SK-N-SH treated with all-trans-retinoic acid at 6 μM for 48 hours (cell line): Measurements from ENCODE around the gene CEP350.

Experiments
- ATAC-seq: fragments of 200-7000 bp; cut with Tn5 transposase; 3 replicates; pipeline ENCODE4 v1.9.1; 2020; ENCODE audit warnings: mild to moderate bottlenecking, moderate library complexity
- ARNTL ChIP-seq: fragments of 450-650 bp; formaldehyde crosslinking; IDR thresholded peaks from 2 replicates; pipeline ENCODE4 v1.5.0; 2020; ENCODE audit warnings: low read depth, mild to moderate bottlenecking, moderate library complexity, borderline replicate concordance
- CSDC2 ChIP-seq: fragments of 250-450 bp; sonication (Bioruptor Pico); IDR thresholded peaks from 2 replicates; pipeline ENCODE4 v1.5.0; 2020; ENCODE audit warnings: mild to moderate bottlenecking, moderate library complexity
- CSRNP3 ChIP-seq: fragments of 250-450 bp; sonication (Bioruptor Pico); IDR thresholded peaks from 2 replicates; pipeline ENCODE4 v1.5.1; 2021; ENCODE audit warnings: mild to moderate bottlenecking, moderate library complexity
- ESRRG ChIP-seq: fragments of 250-450 bp; sonication (Bioruptor Pico); IDR thresholded peaks from 2 replicates; pipeline ENCODE4 v1.6.1; 2021; ENCODE audit warnings: mild to moderate bottlenecking
- GLIS3 ChIP-seq: fragments of 250-450 bp; sonication (Bioruptor Pico); IDR thresholded peaks from 2 replicates; pipeline ENCODE4 v1.5.0; 2020; ENCODE audit warnings: mild to moderate bottlenecking, moderate library complexity
- ISL1 ChIP-seq: fragments of 250-450 bp; sonication (Bioruptor Pico); IDR thresholded peaks from 2 replicates; pipeline ENCODE4 v2.1.2; 2022; ENCODE audit warnings: mild to moderate bottlenecking, moderate library complexity
- OSR1 ChIP-seq: fragments of 250-450 bp; sonication (Bioruptor Pico); IDR thresholded peaks from 2 replicates; pipeline ENCODE4 v1.8.0; 2022; ENCODE audit warnings: moderate library complexity, mild to moderate bottlenecking, inconsistent platforms
- PATZ1 ChIP-seq: fragments of 250-450 bp; sonication (Bioruptor Pico); IDR thresholded peaks from 2 replicates; pipeline ENCODE4 v1.8.0; 2020; ENCODE audit warnings: mild to moderate bottlenecking, moderate library complexity, borderline replicate concordance
- POU6F1 ChIP-seq: fragments of 250-450 bp; sonication (Bioruptor Pico); IDR thresholded peaks from 2 replicates; pipeline ENCODE4 v1.8.0; 2021; ENCODE audit warnings: low read depth, mild to moderate bottlenecking, moderate library complexity, borderline replicate concordance
- PPARA ChIP-seq: fragments of 250-450 bp; sonication (Bioruptor Pico); IDR thresholded peaks from 2 replicates; pipeline ENCODE4 v1.5.0; 2020; ENCODE audit warnings: mild to moderate bottlenecking, borderline replicate concordance
- RARB ChIP-seq: fragments of 250-450 bp; sonication (Bioruptor Pico); IDR thresholded peaks from 2 replicates; pipeline ENCODE4 v1.8.0; 2021; ENCODE audit warnings: mild to moderate bottlenecking, moderate library complexity
- SNAI2 ChIP-seq: fragments of 250-450 bp; sonication (Bioruptor Pico); IDR thresholded peaks from 2 replicates; pipeline ENCODE4 v1.5.0; 2020; ENCODE audit warnings: mild to moderate bottlenecking, moderate library complexity
- TCF4 ChIP-seq: fragments of 250-450 bp; sonication (Bioruptor Pico); IDR thresholded peaks from 2 replicates; pipeline ENCODE4 v1.8.0; 2021; ENCODE audit warnings: mild to moderate bottlenecking, moderate library complexity, borderline replicate concordance
- TSHZ2 ChIP-seq: fragments of 250-450 bp; sonication (Bioruptor Pico); IDR thresholded peaks from 2 replicates; pipeline ENCODE4 v1.5.0; 2020; ENCODE audit warnings: mild to moderate bottlenecking, moderate library complexity
- ZC3H10 ChIP-seq: fragments of 250-450 bp; sonication (Bioruptor Pico); IDR thresholded peaks from 2 replicates; pipeline ENCODE4 v1.5.1; 2021; ENCODE audit warnings: mild to moderate bottlenecking, moderate library complexity
- ZFP3 ChIP-seq: fragments of 250-450 bp; sonication (Bioruptor Pico); IDR thresholded peaks from 2 replicates; pipeline ENCODE4 v1.5.0; 2020; ENCODE audit warnings: mild to moderate bottlenecking, moderate library complexity
- ZFP30 ChIP-seq: fragments of 450-650 bp; formaldehyde crosslinking; IDR thresholded peaks from 2 replicates; pipeline ENCODE4 v1.5.0; 2022; ENCODE audit warnings: mild to moderate bottlenecking, moderate library complexity
- ZNF565 ChIP-seq: fragments of 450-650 bp; formaldehyde crosslinking; conservative IDR thresholded peaks from 2 replicates; pipeline ENCODE4 v1.5.0; 2020; ENCODE audit warnings: low read depth, mild to moderate bottlenecking, moderate library complexity
- ZNF70 ChIP-seq: fragments of 450-650 bp; formaldehyde crosslinking; IDR thresholded peaks from 2 replicates; pipeline ENCODE4 v1.5.0; 2020; ENCODE audit warnings: mild to moderate bottlenecking, moderate library complexity
- ZNF8 ChIP-seq: fragments of 450-650 bp; formaldehyde crosslinking; IDR thresholded peaks from 2 replicates; pipeline ENCODE4 v1.5.0; 2020; ENCODE audit warnings: mild to moderate bottlenecking, moderate library complexity

CEP350 gene

GRCh38 chr1:180141381-180141934 is 186.8 kb downstream of the CEP350 start:
- ATAC-seq = no peak

GRCh38 chr1:180143359-180143758 is 188.7 kb downstream of the CEP350 start:
- no peak for TF ChIP-seq ZNF70 (CRISPR knock-in tag)
- no peak for TF ChIP-seq ARNTL (CRISPR knock-in tag)
- TF ChIP-seq SNAI2 = no peak
- no peak for TF ChIP-seq ZC3H10 (CRISPR knock-in tag)
- no peak for TF ChIP-seq OSR1
- TF ChIP-seq ZFP30 (CRISPR knock-in tag) = no peak
- TF ChIP-seq ESRRG (CRISPR knock-in tag) = no peak
- TF ChIP-seq ISL1 = no peak
- no peak for TF ChIP-seq RARB
- TF ChIP-seq ZNF565 (CRISPR knock-in tag) = no peak
- no peak for TF ChIP-seq PATZ1 (CRISPR knock-in tag)
- TF ChIP-seq POU6F1 = no peak
- TF ChIP-seq GLIS3 (CRISPR knock-in tag) = no peak
- no peak for TF ChIP-seq PPARA (CRISPR knock-in tag)
- no peak for TF ChIP-seq CSRNP3 (CRISPR knock-in tag)
- no peak for TF ChIP-seq ZNF8
- TF ChIP-seq ZFP3 (CRISPR knock-in tag) = no peak
- ATAC-seq = no peak

More at GRCh38 chr1:180141381-180141934, 186.8 kb downstream of the CEP350 start:
- TF ChIP-seq ESRRG (CRISPR knock-in tag) = no peak
- no peak for TF ChIP-seq TSHZ2 (CRISPR knock-in tag)
- TF ChIP-seq SNAI2 = no peak
- no peak for TF ChIP-seq ZFP3 (CRISPR knock-in tag)
- TF ChIP-seq ZNF565 (CRISPR knock-in tag) = no peak
- no peak for TF ChIP-seq POU6F1
- TF ChIP-seq TCF4 (CRISPR knock-in tag) = no peak
- no peak for TF ChIP-seq ZC3H10 (CRISPR knock-in tag)
- no peak for TF ChIP-seq CSDC2 (CRISPR knock-in tag)
- TF ChIP-seq PATZ1 (CRISPR knock-in tag) = no peak
